AG04450 (cell line): Measurements from ENCODE around the gene CRADD. TPM values are rescaled to one million over a fixed set of nuclear protein-coding genes. Genes with fewer than 3 reads are reported as not detected.

ENCODE experiments used
- CTCF ChIA-PET: fragments of 300-600, 350-600 bp; formaldehyde crosslinking; extraction: SDS; loops from one replicate; lab custom pipeline; 2022; ENCODE audit warnings: antibody characterized with exemption, inconsistent platforms; lab: Charles Lee
- POLR2A ChIA-PET: fragments of 350-600 bp; formaldehyde crosslinking; extraction: SDS; loops from one replicate; lab custom pipeline; 2021; ENCODE audit warnings: antibody characterized with exemption, inconsistent platforms; lab: Yijun Ruan, JAX
- DNase-seq: peaks from one replicate; pipeline ENCODE4 v3.0.0-alpha.2; 2011; ENCODE audit warnings: low read depth, low spot score
- H3K27ac ChIP-seq: one replicate; pipeline ENCODE4 v1.5.1; 2012; ENCODE audit warnings: low read depth, low read length, control low read depth
- H3K27me3 ChIP-seq: one replicate; pipeline ENCODE4 v1.6.0; 2012; ENCODE audit warnings: low read length; ENCODE audit not compliant: control insufficient read depth, insufficient read depth
- H3K4me3 ChIP-seq: 2 replicates; pipeline ENCODE4 v1.5.1; 2011; ENCODE audit warnings: mild to moderate bottlenecking, low read depth, low read length, control low read depth
- H3K9me3 ChIP-seq: 2 replicates; pipeline ENCODE4 v1.5.1; 2012; ENCODE audit warnings: low read length; ENCODE audit not compliant: control insufficient read depth, insufficient read depth
- CTCF ChIP-seq: IDR thresholded peaks from 2 replicates; pipeline ENCODE4 v1.5.1; 2011; ENCODE audit warnings: low read depth, low read length, control low read depth, inconsistent platforms
- polyA plus RNA-seq: library from polyadenylated mRNA; depleted of rRNA; stranded (reverse); fragments of >200 nt; gene quantifications from 2 replicates; pipeline ENCODE4 v1.2.3, GENCODE V29; 2011

The CRADD gene
- polyA plus RNA-seq, 1 experiment, result 8.8 TPM

- no peak overlapping the region for H3K4me3 ChIP-seq
- H3K27me3 ChIP-seq, result no peaks in the 10 kb centered on the region
- TF ChIP-seq CTCF, result no peak
- CTCF ChIA-PET, result interaction anchor here (1.0 to 3.5 kb wide), 5 partner anchors 16 to 318 kb away, joined by 3 to 16 read pairs (median 4); no protein-coding TSS in a partner anchor
- POLR2A ChIA-PET, result interaction anchor here (0.5 to 1.3 kb wide), 2 partner anchors 30 to 35 kb away, joined by 3 to 5 read pairs; no protein-coding TSS in a partner anchor
- peak overlapping the region; percentile 71 for H3K27ac ChIP-seq
- DNase-seq, result no peak
- H3K9me3 ChIP-seq, result no peaks in the 10 kb centered on the region
These were observed 106.7 kb downstream of the CRADD start for GRCh38 chr12:93783832-93784231.

GRCh38 chr12:93784339-93785086 lies 107.3 kb downstream of the CRADD start:
- no peaks in the 10 kb centered on the region for H3K27me3 ChIP-seq
- no peak for TF ChIP-seq CTCF
- H3K4me3 ChIP-seq, result no peak overlapping the region
- ChIA-PET CTCF (interaction anchor here (0.8 to 3.5 kb wide), 6 partner anchors 9 to 318 kb away, joined by 3 to 16 read pairs (median 4); no protein-coding TSS in a partner anchor), POLR2A (interaction anchor here (0.5 to 1.3 kb wide), 2 partner anchors 29 to 34 kb away, joined by 3 to 5 read pairs; no protein-coding TSS in a partner anchor)
- DNase-seq, result no peak
- H3K27ac ChIP-seq, result peak overlapping the region; percentile 71
- H3K9me3 ChIP-seq, result no peaks in the 10 kb centered on the region

- POLR2A ChIA-PET, result interaction anchor here (0.7 to 1.3 kb wide), 2 partner anchors 8 to 34 kb away, joined by 4 to 5 read pairs; no protein-coding TSS in a partner anchor
- Histone ChIP-seq H3K9me3 (no peaks in the 10 kb centered on the region), H3K4me3 (no peak overlapping the region), H3K27ac (peak overlapping the region; percentile 81), H3K27me3 (no peaks in the 10 kb centered on the region)
- CTCF ChIA-PET, result interaction anchor here (0.8 to 3.5 kb wide), 5 partner anchors 10 to 317 kb away, joined by 3 to 16 read pairs (median 4); no protein-coding TSS in a partner anchor
- TF ChIP-seq CTCF, result no peak
- DNase-seq, result no peak
These were observed 108.3 kb downstream of the CRADD start for GRCh38 chr12:93785249-93786010.

- Histone ChIP-seq H3K9me3 (no peaks in the 10 kb centered on the region), H3K27me3 (no peaks in the 10 kb centered on the region), H3K4me3 (no peak overlapping the region), H3K27ac (no peak overlapping the region)
- no peak for TF ChIP-seq CTCF
- ChIA-PET POLR2A (no interaction called here), CTCF (interaction anchor here (0.6 kb wide), 1 partner anchor 210 kb away, joined by 5 read pairs; no protein-coding TSS in a partner anchor)
- no peak for DNase-seq
These were observed 109.7 kb downstream of the CRADD start for GRCh38 chr12:93786656-93787397.
